ENCODE data around the gene MAOA. TPM values are rescaled to one million over a fixed set of nuclear protein-coding genes. Genes with fewer than 3 reads are reported as not detected.
"Not testable (repeated sequence)": the region's sequence is repeated elsewhere in the genome, so short reads cannot be mapped to it uniquely, and the experiment has no call there.

The MAOA gene
- total RNA-seq, 1 donor from 2014 or later, result 0.32 TPM

DNA sequence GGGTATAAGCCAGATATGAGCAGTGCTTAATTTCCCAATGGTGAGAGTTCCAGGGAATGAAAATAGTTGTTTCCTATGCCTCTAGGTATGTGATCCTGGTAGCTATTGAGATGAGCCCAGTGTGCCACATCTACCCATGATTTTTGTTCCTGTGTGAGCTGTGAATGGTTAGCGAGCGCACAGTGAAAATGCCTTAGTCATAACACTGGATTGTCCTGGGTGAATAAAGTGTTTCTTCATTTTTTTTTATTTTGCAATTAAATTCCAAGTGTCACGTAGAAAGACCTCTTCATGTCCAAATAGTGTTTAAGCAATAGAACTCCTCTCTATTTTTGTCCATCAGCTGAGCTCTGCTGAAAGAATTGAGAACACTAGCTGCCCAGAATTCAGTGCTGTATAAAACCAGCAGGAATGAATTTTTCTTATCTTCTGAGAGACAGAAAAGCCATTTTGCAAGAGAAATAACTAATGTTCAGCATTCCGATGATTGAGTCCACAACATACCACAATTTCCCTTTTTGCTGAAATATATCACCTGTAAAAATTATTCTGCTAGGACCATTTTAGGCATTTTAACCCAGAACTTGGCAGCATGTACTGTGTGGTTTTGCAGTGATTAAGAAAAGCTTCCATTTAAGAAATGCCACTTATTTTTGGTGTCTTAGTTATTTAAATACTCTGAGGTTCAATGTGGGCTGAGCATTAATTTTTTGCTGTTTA is 5.6 kb downstream of the MAOA start:
- H3K9me3 Mint-ChIP-seq (ENCODE audit: unreplicated experiment), result peaks cover 6% of the 10 kb centered on the region
- no peak overlapping the region for H3K27ac Mint-ChIP-seq (ENCODE audit: unreplicated experiment)
- no peak overlapping the region for H3K4me3 Mint-ChIP-seq (ENCODE audit: unreplicated experiment)
- H3K27me3 Mint-ChIP-seq (ENCODE audit: unreplicated experiment), result no peaks in the 10 kb centered on the region
- H3K36me3 Mint-ChIP-seq (ENCODE audit: unreplicated experiment), result no peaks in the 10 kb centered on the region
- DNase-seq (ENCODE audit: extremely low spot score, unreplicated experiment), result no peak
- H3K4me1 Mint-ChIP-seq (ENCODE audit: unreplicated experiment), result no peaks in the 10 kb centered on the region
- TF ChIP-seq CTCF (IDR thresholded peaks at IDR 0.05), result no peak

DNA sequence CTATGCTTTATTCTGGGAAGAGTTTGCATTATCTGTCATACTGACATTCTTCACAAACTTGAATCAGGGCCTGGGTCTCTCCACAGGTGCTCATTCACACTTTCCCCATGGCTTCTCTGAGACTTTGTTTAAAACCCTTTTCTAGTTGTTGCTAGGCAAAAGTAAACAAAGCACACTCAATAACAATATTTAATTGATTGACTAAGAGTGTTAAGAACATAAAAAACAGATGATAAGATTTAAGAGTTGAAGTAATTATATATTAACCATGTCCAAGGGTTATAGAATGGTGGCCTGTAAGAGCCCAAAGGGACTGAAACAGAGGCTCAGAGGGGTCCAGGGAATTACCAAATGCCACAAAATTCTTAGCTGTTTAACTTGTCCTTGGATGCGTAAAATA is 7.1 kb downstream of the MAOA start:
- no peak for DNase-seq (ENCODE audit: extremely low spot score, unreplicated experiment)
- no peak overlapping the region for H3K27ac Mint-ChIP-seq (ENCODE audit: unreplicated experiment)
- no peak overlapping the region for H3K4me3 Mint-ChIP-seq (ENCODE audit: unreplicated experiment)
- peaks cover 7% of the 10 kb centered on the region for H3K9me3 Mint-ChIP-seq (ENCODE audit: unreplicated experiment)
- no peaks in the 10 kb centered on the region for H3K27me3 Mint-ChIP-seq (ENCODE audit: unreplicated experiment)
- H3K4me1 Mint-ChIP-seq (ENCODE audit: unreplicated experiment), result no peaks in the 10 kb centered on the region
- no peaks in the 10 kb centered on the region for H3K36me3 Mint-ChIP-seq (ENCODE audit: unreplicated experiment)
- no peak for TF ChIP-seq CTCF (IDR thresholded peaks at IDR 0.05)

GRCh38 chrX:43664258-43664657 is 8.2 kb downstream of the MAOA start:
- Mint-ChIP-seq H3K27me3 (ENCODE audit: unreplicated experiment) (no peaks in the 10 kb centered on the region), H3K4me3 (ENCODE audit: unreplicated experiment) (no peak overlapping the region), H3K27ac (ENCODE audit: unreplicated experiment) (no peak overlapping the region), H3K9me3 (ENCODE audit: unreplicated experiment) (peaks cover 7% of the 10 kb centered on the region), H3K36me3 (ENCODE audit: unreplicated experiment) (no peaks in the 10 kb centered on the region), H3K4me1 (ENCODE audit: unreplicated experiment) (no peaks in the 10 kb centered on the region)
- TF ChIP-seq CTCF (IDR thresholded peaks at IDR 0.05), result no peak
- no peak for DNase-seq (ENCODE audit: extremely low spot score, unreplicated experiment)

DNA sequence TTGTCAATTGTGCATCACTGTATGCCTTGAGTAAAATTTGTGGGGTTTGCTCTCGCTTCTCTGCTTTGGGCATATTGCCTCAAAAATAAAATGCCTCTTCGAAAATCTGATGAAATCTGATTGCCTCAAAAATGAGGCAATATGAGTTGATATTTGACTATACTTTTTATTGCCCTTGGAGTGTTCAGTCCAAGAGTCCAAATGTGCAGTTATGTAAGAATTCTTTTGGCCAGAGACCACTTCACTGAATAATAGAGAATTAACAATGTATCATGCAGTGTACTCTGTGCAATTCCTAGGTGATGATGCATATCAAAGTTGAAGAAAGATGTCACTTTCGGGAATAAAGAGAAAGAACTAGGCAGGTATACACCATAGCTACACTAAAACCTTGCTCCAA is 8.6 kb downstream of the MAOA start:
- no peak for TF ChIP-seq CTCF (IDR thresholded peaks at IDR 0.05)
- Mint-ChIP-seq H3K9me3 (ENCODE audit: unreplicated experiment) (peaks cover 12% of the 10 kb centered on the region), H3K27me3 (ENCODE audit: unreplicated experiment) (no peaks in the 10 kb centered on the region), H3K36me3 (ENCODE audit: unreplicated experiment) (no peaks in the 10 kb centered on the region), H3K27ac (ENCODE audit: unreplicated experiment) (no peak overlapping the region), H3K4me3 (ENCODE audit: unreplicated experiment) (no peak overlapping the region), H3K4me1 (ENCODE audit: unreplicated experiment) (no peaks in the 10 kb centered on the region)
- DNase-seq (ENCODE audit: extremely low spot score, unreplicated experiment), result no peak

DNA sequence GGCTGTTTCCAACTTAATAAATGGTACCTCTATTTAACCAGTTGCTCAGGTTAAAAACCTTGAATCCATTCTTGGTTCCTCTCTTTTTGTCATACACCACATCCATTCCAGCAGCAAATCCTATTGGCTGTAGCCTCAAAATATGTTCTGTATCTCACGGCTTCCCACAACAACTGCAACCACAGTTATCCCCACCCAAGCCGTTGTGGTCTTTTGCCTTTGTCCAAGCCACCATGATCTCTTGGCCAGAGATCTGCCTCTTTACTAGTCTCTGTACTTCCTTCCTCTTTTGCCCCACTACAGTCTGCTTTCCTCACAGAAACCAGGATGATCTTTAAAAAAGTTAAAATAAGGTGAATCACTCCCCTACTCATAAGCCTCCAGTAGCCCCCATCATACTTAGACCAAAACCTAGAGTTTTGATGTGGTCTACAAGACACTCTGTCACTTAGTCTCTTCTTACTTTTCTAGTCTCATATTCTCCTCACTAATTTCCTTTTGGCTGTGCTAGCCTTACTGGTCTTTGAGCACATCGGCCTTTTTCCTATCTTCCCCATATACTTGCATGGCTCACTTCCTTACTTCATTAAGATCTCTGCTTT is 10.3 kb downstream of the MAOA start:
- DNase-seq (ENCODE audit: extremely low spot score, unreplicated experiment), result no peak
- H3K4me3 Mint-ChIP-seq (ENCODE audit: unreplicated experiment), result no peak overlapping the region
- H3K27me3 Mint-ChIP-seq (ENCODE audit: unreplicated experiment), result no peaks in the 10 kb centered on the region
- H3K27ac Mint-ChIP-seq (ENCODE audit: unreplicated experiment), result no peak overlapping the region
- TF ChIP-seq CTCF (IDR thresholded peaks at IDR 0.05), result no peak
- H3K9me3 Mint-ChIP-seq (ENCODE audit: unreplicated experiment), result peaks cover 12% of the 10 kb centered on the region
- H3K4me1 Mint-ChIP-seq (ENCODE audit: unreplicated experiment), result no peaks in the 10 kb centered on the region
- no peaks in the 10 kb centered on the region for H3K36me3 Mint-ChIP-seq (ENCODE audit: unreplicated experiment)

DNA sequence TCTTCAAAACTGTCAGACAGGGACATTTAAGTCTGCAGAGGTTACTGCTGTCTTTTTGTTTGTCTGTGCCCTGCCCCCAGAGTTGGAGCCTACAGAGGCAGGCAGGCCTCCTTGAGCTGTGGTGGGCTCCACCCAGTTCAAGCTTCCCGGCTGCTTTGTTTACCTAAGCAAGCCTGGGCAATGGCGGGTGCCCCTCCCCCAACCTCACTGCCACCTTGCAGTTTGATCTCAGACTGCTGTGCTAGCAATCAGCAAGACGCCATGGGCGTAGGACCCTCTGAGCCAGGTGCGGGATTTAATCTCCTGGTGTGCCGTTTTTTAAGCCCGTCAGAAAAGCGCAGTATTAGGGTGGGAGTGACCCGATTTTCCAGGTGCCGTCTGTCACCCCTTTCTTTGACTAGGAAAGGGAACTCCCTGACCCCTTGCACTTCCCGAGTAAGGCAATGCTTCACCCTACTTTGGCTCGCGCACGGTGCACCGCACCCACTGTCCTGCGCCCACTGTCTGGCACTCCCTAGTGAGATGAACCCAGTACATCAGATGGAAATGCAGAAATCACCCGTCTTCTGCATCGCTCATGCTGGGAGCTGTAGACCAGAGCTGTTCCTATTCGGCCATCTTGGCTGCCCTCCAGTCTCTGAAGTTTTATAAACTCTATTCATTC is 20.0 kb downstream of the MAOA start:
- H3K36me3 Mint-ChIP-seq (ENCODE audit: unreplicated experiment); H3K4me3 Mint-ChIP-seq (ENCODE audit: unreplicated experiment); H3K9me3 Mint-ChIP-seq (ENCODE audit: unreplicated experiment); H3K27ac Mint-ChIP-seq (ENCODE audit: unreplicated experiment); DNase-seq (ENCODE audit: extremely low spot score, unreplicated experiment); H3K27me3 Mint-ChIP-seq (ENCODE audit: unreplicated experiment): not testable (repeated sequence)
- H3K4me1 Mint-ChIP-seq (ENCODE audit: unreplicated experiment), result peaks cover 20% of the 10 kb centered on the region
